C4-2B (cell line): ENCODE data around the gene ROR2.

ENCODE experiments used
- ZFX ChIP-seq: fragments of 450-650 bp; IDR thresholded peaks from 2 replicates; pipeline ENCODE4 v1.6.1; 2017
- TF ChIP-seq, protein P1 (sequence below): fragments of 450-650 bp; conservative IDR thresholded peaks from 2 replicates; pipeline ENCODE4 v1.5.1; 2017; ENCODE audit warnings: mild to moderate bottlenecking

- TF ChIP-seq, protein P1, sequence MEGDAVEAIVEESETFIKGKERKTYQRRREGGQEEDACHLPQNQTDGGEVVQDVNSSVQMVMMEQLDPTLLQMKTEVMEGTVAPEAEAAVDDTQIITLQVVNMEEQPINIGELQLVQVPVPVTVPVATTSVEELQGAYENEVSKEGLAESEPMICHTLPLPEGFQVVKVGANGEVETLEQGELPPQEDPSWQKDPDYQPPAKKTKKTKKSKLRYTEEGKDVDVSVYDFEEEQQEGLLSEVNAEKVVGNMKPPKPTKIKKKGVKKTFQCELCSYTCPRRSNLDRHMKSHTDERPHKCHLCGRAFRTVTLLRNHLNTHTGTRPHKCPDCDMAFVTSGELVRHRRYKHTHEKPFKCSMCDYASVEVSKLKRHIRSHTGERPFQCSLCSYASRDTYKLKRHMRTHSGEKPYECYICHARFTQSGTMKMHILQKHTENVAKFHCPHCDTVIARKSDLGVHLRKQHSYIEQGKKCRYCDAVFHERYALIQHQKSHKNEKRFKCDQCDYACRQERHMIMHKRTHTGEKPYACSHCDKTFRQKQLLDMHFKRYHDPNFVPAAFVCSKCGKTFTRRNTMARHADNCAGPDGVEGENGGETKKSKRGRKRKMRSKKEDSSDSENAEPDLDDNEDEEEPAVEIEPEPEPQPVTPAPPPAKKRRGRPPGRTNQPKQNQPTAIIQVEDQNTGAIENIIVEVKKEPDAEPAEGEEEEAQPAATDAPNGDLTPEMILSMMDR, result no peak
- no peak for TF ChIP-seq ZFX
Observed at GRCh38 chr9:91549177-91549576, 400.9 kb downstream of the ROR2 start.
